Hippocampal formation (tissue), 2 donors: Measurements from ENCODE around the gene COX6A1.
"Not testable (repeated sequence)": the region's sequence is repeated elsewhere in the genome, so short reads cannot be mapped to it uniquely, and the experiment has no call there.

Experiments used
- DNase-seq, 2 donors: peaks; one replicate each; lab custom pipeline; 2025; lab: John Stamatoyannopoulos, UW

The COX6A1 gene

DNA sequence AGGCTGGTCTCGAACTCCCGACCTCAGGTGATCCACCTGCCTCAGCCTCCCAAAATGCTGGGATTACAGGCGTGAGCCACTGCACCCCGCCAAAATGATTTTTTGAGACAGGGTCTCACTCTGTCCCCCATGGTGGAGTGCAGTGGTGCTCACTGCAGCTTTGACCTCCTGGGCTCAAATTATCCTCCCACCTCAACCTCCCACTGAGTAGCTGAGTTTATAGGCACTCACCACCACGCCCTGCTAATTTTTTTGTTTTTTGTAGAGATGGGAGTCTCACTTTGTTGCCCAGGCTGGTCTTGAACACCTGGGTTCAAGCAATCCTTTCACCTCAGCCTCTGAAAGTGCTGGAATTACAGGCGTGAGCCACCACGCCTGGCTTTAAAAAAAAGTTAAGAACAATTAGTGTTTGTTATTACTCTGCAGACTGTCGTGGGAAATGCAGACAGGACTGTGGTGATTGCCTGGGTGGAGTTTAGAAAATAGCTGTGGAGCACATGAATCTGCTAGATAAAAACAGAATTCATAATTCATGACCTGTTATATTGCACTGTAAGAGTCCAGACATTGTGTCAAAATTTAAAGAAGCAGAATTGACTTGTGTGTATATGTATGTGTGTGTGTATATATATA lies 9.2 kb upstream of the COX6A1 start:
- no peak for DNase-seq

DNA sequence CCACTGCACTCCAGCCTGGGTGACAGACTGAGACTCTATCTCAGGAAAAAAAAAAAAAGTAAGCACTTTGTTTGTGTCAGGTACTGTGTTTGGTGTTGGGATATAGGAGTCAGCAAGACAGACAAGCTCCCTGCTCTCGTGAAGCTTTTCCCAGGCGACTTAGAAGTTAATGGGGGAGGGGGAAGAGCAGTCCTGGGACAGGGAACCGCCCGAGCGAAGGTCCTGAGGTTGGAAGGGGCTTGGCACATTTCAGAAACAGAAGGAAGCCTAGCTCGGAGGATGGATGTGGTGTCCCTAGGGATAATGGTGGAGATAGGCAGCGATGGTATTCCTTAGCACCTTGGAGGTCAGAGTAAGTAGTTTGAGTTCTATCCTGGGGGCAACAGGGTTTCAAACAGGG lies 8.5 kb upstream of the COX6A1 start:
- no peak for DNase-seq

DNA sequence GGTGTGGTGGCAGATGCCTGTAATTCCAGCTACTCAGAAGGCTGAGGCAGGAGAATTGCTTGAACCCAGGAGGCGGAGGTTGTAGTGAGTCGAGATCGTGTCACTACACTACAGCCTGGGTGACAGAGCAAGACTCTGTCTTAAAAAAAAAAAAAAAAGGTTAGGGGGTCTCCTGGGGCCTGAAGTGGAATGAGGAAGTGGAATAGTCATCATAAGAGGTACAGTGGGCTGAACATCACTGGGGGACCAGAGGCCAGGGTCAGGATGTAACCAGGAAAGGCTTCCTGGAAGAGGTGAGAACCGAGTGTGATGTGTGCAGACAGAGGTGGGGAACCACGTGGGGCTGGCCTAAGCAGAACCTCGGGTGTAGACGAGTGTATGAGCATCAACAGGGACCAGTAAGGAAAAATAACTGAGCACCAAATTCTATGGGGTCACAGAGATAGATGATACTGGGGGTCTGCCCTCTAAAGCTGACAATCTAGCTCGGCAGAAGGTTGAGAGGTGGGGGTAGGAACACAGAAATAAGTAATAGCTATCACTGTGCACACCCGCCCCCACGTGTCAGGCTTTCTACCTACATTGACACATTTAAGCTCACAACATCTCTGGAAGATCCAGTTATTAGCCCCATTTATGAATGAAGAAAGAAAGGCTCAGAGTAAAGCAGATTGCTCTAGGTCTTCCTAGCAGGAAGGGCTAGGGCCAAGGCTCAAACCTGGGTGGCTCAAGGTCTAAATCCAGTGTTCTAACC lies 5.0 kb upstream of the COX6A1 start:
- DNase-seq, result no peak

DNA sequence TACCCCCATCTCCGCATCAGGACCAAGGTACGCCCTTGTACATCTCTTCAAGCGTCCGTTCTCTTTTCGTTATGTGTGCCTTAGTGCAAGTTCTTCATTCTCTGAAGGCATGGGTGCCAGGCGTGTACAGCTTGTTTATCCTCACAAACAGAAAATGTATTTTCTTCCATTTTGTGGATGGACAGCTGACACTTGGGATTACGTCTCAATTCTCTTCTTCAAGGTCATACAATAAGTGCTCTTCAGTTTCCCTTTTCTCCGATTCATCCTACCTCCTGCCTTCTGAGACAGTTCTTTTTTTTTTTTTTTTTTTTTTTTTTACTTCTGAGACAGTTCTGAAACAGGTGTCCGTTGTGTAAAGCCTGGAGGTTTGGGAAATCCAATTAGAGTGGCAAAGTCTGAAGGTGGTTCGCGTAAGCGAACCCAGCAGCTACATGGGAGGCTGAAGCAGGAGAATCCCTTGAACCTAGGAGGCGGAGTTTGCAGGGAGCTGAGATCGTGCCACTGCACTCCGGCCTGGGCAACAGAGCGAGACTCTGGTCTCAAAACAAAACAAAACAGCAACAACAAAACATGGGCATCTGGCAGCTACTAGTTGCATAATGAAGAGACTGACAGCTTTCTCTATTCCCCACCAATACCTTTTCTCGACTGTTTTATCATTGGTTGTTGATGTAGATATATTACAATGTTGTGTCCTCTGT lies 734 bp downstream of the COX6A1 start:
- no peak for DNase-seq

DNA sequence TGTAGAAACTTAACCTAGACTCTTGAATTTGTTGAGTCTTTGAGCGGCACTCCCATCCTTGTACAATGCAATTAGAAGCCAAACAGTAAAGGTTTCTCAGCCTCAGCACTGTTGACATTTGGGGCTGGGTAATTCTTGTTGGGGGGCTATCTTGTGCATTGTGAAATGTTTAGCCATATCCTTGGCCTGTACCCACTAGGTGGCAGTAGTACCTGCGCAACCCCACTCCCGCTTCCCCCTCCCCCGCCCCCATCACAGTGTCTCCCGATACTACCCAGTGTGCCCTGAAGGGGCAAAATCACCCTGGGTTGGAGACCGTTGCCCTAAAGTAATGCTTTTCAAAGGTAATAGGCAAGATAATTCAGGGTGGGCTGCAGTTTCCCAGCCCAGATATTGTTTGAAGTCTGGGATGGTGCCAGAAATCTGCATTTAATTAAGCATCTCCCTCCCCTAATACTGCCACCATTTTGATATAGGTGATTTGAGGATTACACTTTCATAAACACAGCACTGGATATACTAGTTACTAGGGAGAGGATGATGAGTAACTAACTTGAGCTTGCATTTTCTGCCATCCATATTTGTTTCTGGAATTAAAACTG lies 1.8 kb downstream of the COX6A1 start:
- DNase-seq, result peak; percentile 4 to 10

DNA sequence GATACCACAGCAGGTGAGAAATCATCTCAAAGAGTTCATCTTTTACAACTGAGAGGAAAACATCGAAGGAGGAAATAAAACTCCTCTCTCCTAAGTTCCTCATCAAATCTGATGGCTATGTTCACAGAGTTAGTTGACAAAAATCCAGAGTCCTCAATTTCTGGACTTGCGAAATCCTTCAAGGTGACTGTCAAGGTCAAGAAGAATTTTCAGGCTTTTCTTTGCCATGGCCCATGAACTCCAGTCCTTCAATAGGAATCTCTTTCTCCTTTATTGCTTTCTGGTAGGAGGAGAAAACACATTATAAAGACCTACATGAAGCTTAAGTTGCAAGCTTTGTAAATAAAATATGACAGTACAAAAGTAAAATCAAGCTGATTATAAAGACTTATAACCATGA lies 6.8 kb downstream of the COX6A1 start:
- DNase-seq, result no peak

DNA sequence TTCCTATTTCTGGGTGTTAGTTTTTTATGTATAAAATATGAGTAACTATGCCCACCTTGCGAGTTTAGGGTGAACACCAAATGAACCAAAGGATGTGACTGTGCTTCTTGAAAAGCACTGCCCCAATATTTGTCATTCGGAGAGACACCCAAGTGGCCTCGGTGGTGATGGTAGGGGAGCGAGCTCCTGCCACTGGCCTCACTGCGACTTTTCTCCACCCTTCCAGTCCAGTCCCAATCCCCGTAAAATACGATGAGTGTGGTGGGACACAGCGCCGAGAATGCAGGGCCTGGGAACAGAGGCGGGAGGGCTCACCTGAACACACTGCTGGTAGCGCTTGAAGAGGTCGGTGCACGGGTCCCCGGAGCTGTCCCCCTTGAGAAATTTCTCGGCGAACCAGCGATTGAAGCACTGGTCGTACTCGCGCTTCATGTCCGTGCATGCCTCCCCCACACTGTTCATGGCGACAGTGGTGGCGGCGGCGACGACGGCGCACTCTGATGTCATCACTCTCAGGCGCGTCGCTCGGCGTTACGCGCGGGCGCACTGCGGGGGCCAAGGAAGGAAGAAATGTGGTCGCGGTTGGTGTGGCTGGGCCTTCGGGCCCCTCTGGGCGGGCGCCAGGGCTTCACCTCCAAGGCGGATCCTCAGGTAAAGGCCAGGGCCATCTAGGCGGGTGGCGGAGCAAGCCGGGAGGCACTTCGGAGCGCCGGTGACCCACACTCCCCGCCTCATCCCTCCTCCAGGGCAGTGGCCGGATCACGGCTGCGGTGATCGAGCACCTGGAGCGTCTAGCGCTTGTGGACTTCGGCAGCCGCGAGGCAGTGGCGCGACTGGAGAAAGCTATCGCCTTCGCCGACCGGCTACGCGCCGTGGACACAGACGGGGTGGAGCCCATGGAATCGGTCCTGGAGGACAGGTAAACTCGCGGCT lies 8.3 kb downstream of the COX6A1 start, which contains the start of the genes GATC and TRIAP1:
Gene GATC, plus strand, starts transcription at position 534 of the 933 bp plus-strand sequence. Its CDS starts 37 bp downstream, at position 571.
Gene TRIAP1, minus strand, starts transcription at position 474 of the 933 bp plus-strand sequence. Its CDS starts 12 bp downstream, at position 462.
- peak; percentile 58 to 78 for DNase-seq

DNA sequence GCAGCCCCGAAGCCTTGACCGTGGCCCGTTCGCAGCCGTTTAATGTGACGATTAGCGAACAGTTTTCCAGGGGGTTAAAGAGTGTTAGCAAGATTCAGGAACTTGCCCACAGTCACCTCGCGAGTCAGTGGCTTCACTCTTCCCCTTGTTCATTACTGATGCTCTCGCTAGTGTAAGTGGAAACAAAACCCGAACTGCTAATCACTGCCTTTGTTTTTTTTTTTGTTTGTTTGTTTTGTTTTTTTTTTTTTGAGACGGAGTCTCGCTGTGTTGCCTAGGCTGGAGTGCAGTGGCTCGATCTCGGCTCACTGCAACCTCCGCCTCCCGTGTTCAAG lies 8.9 kb downstream of the COX6A1 start:
- DNase-seq, result not testable (repeated sequence)

DNA sequence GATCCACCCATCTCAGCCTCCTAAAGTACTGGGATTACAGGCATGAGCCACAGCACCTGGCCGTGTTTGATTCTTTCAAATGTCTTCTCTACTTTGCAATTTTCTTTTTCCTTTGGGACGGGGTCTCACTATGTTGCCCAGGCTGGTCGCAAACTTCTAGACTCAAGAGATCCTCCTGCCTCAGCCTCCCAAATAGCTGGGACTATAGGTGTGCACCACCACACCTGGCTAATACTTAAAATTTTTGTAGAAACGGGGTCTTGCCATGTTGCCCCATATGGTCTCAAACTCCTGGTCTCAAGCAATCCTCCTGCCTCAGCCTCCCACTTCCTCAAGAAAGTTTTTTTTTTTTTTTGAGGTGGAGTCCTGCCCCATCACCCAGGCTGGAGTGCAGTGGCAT lies 10.1 kb downstream of the COX6A1 start:
- no peak for DNase-seq

DNA sequence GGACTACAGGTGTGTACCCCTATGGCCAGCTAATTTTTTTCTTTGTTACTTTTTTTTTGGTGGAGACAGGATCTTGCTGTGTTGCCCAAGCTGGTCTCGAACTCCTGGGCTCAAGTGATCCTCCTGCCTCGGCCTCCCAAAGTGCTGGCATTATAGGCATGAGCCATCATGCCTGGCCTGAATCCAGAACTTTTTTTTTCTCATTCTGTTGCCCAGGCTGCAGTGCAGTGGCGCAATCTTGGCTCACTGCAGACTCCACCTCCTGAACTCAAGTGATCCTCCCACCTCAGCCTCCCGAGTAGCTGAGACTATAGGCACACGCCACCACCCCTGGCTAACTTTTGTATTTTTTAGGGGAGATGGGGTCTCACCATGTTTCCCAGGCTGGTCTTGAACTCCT lies 14.6 kb downstream of the COX6A1 start:
- not testable (repeated sequence) for DNase-seq

DNA sequence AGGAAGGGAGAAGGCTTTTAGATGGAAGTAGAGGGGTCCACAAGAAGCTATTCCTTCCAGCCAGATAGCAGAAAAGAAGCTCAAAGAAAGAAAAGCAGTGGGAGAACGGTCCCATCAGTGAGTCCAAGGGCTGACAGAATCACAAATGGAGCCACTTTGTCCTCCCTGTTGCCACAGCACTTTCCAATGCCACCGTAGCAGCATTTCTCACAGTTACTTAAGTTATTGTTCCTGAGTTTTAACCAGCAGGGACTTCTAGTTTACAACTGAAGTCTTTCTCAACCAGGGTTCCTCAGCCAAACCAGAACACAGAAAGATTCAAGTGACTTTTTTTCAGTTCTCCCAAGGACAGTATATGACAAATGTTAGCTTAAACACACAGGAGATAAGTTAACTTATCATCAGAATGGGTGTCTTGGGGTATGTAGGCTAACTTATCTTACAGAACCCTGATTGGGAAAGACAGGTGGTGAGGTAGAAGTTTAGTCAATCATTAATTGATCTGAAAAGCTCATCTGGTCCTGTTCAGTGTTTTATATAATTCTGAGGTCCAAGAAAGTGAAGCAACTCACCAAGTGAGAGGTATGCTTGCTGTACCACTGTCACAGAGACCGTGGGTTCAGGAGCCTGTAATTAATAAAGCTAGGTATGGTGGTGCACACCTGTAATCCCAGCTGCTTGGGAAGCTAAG lies 15.3 kb downstream of the COX6A1 start:
- DNase-seq, result no peak

DNA sequence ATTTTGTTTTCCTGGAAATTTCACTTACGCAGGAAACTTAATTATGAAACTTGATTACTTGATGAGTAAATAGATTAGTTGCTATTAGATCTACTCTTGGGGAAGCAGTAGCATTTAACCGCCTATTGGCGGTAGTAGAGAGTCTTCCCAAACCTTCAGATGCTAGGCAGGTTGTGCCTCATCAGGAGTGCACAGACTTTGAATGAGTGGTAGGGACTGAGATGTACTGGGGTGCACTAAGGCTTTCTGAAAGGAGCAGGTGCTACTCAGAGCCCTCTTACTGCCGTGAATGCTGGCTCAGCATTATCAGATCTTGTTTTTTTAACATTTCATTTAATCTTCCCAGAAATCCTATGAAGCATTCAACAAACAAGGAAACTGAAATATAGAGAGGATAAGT lies 16.1 kb downstream of the COX6A1 start:
- DNase-seq, result no peak

DNA sequence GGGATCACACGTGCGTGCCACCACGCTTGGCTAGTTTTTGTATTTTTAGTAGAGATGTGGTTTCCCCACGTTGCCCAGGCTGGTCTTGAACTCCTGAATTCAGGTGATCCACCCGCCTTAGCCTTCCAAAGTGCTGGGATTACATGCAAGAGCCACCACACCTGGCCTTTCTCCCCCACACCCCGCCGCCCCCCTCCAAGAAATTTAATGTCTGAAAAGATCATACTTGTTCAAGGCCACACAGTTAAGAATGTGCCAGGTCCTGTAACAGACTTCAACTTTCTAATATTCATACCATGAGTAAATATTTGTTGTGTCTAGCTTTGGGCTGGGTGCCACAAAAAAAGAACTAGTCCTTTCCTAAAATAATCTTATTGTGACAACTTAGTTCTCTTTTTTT lies 17.4 kb downstream of the COX6A1 start:
- DNase-seq, result no peak

DNA sequence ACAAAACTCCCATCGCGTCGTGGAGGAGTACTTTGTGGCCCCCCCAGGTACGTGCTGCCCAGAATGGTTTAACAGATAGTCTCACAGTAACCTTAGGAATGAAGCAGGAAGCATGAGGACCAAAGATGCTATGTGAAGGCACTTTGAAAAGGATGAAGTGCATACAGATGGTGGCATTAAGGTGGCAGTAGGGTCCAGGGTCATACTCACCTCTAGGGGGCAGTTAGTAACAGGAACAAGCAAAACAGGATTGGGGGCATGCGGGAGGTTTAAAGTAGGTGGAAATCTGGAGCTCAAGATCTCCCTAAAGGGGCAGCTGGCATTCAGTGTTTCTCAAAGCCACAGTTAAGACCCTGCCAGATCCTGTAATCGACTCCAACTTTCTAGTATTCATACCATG lies 19.2 kb downstream of the COX6A1 start:
- DNase-seq, result no peak

DNA sequence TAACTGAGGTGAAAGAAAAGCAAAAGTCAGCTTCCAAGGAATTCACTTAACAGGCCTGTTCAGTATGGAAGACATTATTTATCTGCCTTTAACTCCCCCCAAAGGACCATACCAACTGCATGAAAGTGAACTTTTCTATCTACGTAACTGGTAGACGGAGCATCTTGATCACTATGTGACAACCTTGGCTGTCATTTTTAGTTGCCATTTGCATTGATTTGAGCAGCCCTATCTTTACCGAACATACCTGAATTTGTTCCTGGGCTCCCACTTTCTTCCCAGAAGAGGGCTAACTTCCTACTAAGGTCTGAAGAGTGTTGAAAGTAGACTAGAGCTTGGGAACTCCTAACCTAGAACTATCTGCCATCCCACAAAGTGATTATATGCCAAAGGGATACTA lies 22.2 kb downstream of the COX6A1 start:
- no peak for DNase-seq

DNA sequence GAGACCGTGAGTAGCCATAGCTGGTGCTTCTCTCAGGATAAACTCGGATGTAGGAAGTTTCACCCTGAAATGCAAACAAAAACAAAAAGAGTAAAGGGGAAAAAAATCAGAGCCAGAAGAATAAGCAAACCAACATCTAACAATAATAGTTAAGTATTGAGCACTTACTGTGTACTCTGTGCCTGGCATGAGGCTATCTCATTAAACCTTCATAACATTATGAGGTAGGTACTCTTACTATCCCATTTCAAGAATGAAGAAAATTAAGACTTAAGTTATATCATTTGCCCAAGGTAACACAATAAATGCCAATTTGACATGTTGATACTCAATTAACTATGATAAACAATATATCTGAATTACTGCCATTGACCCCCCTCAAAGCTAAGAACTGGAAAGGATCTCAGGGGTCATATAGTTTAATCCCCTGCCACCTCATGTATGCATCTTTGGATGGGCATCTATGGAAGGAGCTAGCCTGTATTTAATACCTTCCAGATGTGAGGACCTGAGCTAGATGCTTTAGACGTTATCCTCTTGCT lies 24.3 kb downstream of the COX6A1 start:
- DNase-seq, result no peak

DNA sequence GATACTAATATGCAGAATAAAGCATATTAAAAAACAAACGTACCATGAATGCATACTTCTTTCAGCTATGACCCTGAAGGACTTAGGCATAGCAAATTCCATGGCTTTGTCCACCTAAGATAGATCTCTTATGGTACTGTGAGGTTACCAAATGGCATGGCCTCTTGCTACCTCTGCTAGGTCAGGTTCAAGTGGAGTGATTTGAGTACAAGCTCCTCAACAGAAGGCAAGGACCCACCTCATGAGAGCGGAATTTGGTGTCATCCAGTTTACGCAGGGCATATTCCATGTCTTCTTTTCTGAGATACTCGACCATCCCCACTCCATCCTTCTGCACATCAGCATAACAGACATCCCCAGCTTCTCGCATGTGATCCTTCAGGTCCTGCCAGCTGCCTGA lies 25.8 kb downstream of the COX6A1 start:
- DNase-seq, result no peak

DNA sequence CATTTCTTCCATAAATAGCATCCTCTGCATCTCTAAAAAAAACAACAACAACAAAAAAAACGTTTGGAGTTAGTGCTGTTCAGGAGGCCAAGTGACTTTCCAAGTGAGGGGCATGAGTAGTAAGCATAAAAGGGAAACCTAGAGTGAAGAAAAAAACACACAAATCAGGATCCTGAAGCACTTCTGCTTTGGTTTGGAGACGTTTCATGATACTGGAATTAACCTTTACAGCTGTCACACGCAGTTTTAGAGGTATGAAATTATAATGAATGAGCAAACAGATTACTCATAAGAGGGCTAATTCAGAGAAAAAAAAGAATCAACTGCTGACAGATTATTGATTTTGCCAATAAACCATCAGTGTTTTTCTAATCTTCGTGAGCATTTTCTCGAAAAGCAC lies 27.8 kb downstream of the COX6A1 start:
- DNase-seq, result no peak

DNA sequence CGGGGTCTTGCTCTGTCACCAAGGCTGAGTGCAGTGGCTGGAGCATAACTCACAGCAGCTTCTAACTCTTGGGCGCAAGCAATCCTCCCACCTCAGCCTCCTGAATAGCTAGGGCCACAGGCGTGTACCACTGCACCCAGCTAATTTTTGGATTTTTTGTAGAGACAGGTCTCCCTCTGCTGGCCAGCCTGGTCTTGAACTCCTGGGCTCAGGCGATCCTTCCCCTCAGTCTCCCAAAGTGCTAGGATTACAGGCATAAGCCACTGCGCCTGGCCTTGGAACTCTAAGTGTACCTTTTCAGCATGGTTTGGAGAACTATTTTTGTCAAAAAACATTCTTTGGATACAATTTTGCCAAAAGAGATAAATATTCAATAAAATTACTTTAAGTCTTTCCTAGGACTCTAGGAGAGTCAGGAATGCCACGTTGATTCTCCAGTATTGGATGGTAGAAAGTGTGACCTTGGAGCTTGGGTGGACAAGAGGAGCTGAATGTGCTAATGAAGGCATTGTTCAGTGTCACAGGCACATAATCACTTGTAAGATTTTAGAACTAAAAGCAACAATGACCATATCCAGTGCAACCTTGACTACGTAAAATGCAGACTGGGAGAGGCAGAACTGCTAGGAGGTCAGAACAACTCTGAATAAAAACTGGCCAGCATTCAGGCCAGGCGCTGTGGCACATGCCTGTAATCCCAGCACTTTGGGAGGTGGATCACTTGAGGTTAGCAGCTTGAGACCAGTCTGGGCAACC lies 28.8 kb downstream of the COX6A1 start:
- DNase-seq, result no peak

DNA sequence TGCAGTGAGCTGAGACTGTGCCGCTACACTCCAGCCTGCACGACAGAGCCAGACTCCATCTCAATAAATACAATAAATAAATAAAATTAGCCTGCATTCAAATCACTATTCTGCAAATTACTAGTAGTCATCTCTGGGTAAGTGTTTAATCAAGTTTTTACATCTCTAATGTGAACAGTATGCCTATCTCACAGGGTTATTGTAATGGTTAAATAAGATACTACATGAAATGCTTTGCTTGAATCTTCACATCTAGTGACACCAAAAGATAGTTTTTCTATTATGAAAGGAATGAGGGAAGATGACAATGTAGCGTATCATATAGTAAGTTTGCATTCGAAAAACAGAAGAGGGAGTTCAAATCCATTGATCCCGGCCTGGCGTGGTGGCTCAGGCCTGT lies 29.5 kb downstream of the COX6A1 start:
- no peak for DNase-seq
